HG03039 (cell line): ENCODE results near the gene CADPS.

Source experiments
- ATAC-seq: cut with Tn5 transposase; IDR thresholded peaks from one replicate; pipeline ENCODE4 v1.9.1; 2021; ENCODE audit warnings: mild to moderate bottlenecking, moderate library complexity; ENCODE audit not compliant: unreplicated experiment

Gene CADPS

GRCh38 chr3:62699728-62700127, 175.5 kb downstream of the CADPS start:
- no peak for ATAC-seq

GRCh38 chr3:62696011-62696410, 179.2 kb downstream of the CADPS start:
- ATAC-seq, result no peak

- ATAC-seq, result no peak
Measured at GRCh38 chr3:62688812-62689211, 186.4 kb downstream of the CADPS start.

GRCh38 chr3:62688050-62688449, 187.2 kb downstream of the CADPS start:
- ATAC-seq, result no peak

GRCh38 chr3:62686503-62687294, 188.5 kb downstream of the CADPS start:
- no peak for ATAC-seq

GRCh38 chr3:62682826-62683225, 192.4 kb downstream of the CADPS start:
- ATAC-seq, result no peak

- ATAC-seq, result no peak
Measured at GRCh38 chr3:62679988-62680387, 195.2 kb downstream of the CADPS start.

- ATAC-seq, result no peak
Measured at GRCh38 chr3:62678841-62679240, 196.4 kb downstream of the CADPS start.

- no peak for ATAC-seq
Measured at GRCh38 chr3:62677926-62678325, 197.3 kb downstream of the CADPS start.

- no peak for ATAC-seq
Measured at GRCh38 chr3:62676689-62677271, 198.4 kb downstream of the CADPS start.

- no peak for ATAC-seq
Measured at GRCh38 chr3:62675492-62675891, 199.7 kb downstream of the CADPS start.

GRCh38 chr3:62672988-62673313, 202.3 kb downstream of the CADPS start:
- ATAC-seq, result no peak

- no peak for ATAC-seq
Measured at GRCh38 chr3:62672270-62672987, 202.8 kb downstream of the CADPS start.

- no peak for ATAC-seq
Measured at GRCh38 chr3:62670351-62670750, 204.9 kb downstream of the CADPS start.

GRCh38 chr3:62669161-62669560, 206.1 kb downstream of the CADPS start:
- ATAC-seq, result no peak

GRCh38 chr3:62667714-62668113, 207.5 kb downstream of the CADPS start:
- no peak for ATAC-seq

GRCh38 chr3:62665627-62666437, 209.4 kb downstream of the CADPS start:
- ATAC-seq, result peak; percentile 78

GRCh38 chr3:62662677-62663076, 212.5 kb downstream of the CADPS start:
- no peak for ATAC-seq

GRCh38 chr3:62659660-62660059, 215.6 kb downstream of the CADPS start:
- ATAC-seq, result no peak

- no peak for ATAC-seq
Measured at GRCh38 chr3:62655691-62656063, 219.5 kb downstream of the CADPS start.

GRCh38 chr3:62655056-62655690, 220.0 kb downstream of the CADPS start:
- ATAC-seq, result no peak
